HEK293T (cell line): ENCODE measurements around the gene PHOSPHO2.

Experiments
- ARNT ChIP-seq: fragments of 450-650 bp; IDR thresholded peaks from 2 replicates; pipeline ENCODE4 v1.6.1; 2017; ENCODE audit warnings: mild to moderate bottlenecking
- BHLHE40 ChIP-seq: fragments of 450-650 bp; IDR thresholded peaks from 2 replicates; pipeline ENCODE4 v1.6.1; 2016; ENCODE audit warnings: mild to moderate bottlenecking, moderate library complexity, borderline replicate concordance
- CTBP1 ChIP-seq: fragments of 450-650 bp; IDR thresholded peaks from 2 replicates; pipeline ENCODE4 v1.6.1; 2016; ENCODE audit warnings: borderline replicate concordance
- ELF4 ChIP-seq: fragments of 450-650 bp; IDR thresholded peaks from 2 replicates; pipeline ENCODE4 v1.6.1; 2017; ENCODE audit warnings: antibody characterized with exemption
- FOXA1 ChIP-seq: fragments of 450-650 bp; IDR thresholded peaks from 2 replicates; pipeline ENCODE4 v1.6.1; 2016; ENCODE audit warnings: mild to moderate bottlenecking
- FOXK2 ChIP-seq: fragments of 450-650 bp; IDR thresholded peaks from 2 replicates; pipeline ENCODE4 v1.6.1; 2016; ENCODE audit warnings: mild to moderate bottlenecking
- FOXM1 ChIP-seq: fragments of 450-650 bp; IDR thresholded peaks from 2 replicates; pipeline ENCODE4 v1.6.1; 2017; ENCODE audit warnings: mild to moderate bottlenecking, borderline replicate concordance
- LEF1 ChIP-seq: fragments of 450-650 bp; IDR thresholded peaks from 2 replicates; pipeline ENCODE4 v1.6.1; 2017; ENCODE audit warnings: mild to moderate bottlenecking, borderline replicate concordance
- NFRKB ChIP-seq: fragments of 450-650 bp; IDR thresholded peaks from 2 replicates; pipeline ENCODE4 v1.6.1; 2016; ENCODE audit warnings: mild to moderate bottlenecking, moderate library complexity
- PKNOX1 ChIP-seq: fragments of 450-650 bp; IDR thresholded peaks from 2 replicates; pipeline ENCODE4 v1.6.1; 2016
- SP1 ChIP-seq: fragments of 450-650 bp; IDR thresholded peaks from 2 replicates; pipeline ENCODE4 v1.6.1; 2017
- SUZ12 ChIP-seq: fragments of 450-650 bp; IDR thresholded peaks from 2 replicates; pipeline ENCODE4 v1.6.1; 2016; ENCODE audit warnings: mild to moderate bottlenecking
- TARDBP ChIP-seq: fragments of 450-650 bp; IDR thresholded peaks from 2 replicates; pipeline ENCODE4 v1.6.1; 2016

GRCh38 chr2:169739351-169739750, 45.1 kb downstream of the PHOSPHO2 start:
- TF ChIP-seq FOXA1 (no peak), FOXK2 (no peak), FOXM1 (no peak), SP1 (no peak), ARNT (no peak), SUZ12 (no peak), CTBP1 (no peak), TARDBP (no peak), NFRKB (no peak), LEF1 (no peak), BHLHE40 (no peak), ELF4 (no peak), PKNOX1 (no peak)
